A204.1 (cell line): ENCODE results near the gene NDRG4.

Source experiments
- FAIRE-seq: peaks from 2 replicates; lab custom pipeline; 2012; peaks lifted over from hg19 to GRCh38; lab: Jason Lieb, UNC

Gene NDRG4

DNA sequence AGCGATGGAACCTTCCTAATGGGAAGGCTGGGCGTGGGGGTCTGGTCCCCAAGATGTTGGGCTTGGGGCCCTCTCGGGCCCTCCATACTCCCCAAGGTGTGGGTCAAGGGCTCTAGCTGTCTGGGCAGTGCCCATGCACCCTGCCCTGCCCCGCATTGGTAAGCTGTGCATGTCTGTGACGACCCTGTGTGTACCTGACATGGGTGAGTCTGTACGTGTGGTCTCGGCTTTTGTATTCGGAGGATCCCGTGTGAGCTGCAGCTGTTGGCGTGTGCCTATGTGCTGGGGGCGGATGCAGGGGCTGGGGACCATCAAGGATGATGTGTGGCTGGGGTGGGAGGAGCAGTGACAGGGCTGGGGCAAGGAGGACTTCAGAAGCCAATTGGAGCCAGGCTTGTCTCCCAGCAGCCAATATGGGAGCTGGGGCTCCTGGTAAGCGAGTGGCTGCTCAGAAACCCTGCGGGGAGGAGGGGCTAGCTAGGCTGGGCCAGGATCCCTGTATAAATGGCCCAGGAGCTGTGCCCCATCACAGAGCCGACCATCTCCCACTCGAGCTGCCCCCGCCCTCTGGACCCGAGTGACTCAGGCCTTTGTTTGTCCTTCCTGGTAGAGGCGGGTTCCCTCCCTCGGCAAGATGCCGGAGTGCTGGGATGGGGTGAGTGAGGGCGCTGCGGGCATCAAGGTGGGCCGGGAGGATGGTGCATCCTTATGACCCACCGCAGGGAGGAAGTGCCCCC, at the start of gene NDRG4:
TSS of gene NDRG4 (plus strand) at position 529 of the 737 bp plus-strand sequence. CDS start at position 635, 106 bp downstream.
- peak; percentile 95 for FAIRE-seq

- FAIRE-seq, result no peak
Measured at GRCh38 chr16:58450590-58450989, 49.4 kb upstream of the NDRG4 start.

DNA sequence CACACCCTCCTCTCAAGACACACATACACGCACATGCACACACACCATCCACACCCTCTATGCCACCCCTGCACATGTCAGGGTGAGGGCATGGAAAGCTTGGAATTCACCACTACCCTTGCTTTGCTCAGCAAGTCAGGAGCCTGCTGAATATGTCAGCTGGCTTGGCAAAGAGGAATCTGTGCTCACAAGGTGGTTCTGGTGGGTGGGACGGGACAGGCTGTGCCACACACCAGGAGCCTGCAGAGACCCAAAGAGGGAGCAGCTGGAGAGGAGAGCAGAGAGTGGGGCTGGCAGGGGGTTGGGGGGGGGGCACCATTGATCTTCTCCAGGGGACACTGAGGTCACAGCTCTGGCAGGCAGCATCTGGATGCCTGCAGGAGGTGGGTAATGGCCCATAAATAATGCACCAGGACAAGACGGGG, 48.7 kb upstream of the NDRG4 start:
- FAIRE-seq, result no peak

GRCh38 chr16:58451945-58452401, 48.0 kb upstream of the NDRG4 start:
- no peak for FAIRE-seq

DNA sequence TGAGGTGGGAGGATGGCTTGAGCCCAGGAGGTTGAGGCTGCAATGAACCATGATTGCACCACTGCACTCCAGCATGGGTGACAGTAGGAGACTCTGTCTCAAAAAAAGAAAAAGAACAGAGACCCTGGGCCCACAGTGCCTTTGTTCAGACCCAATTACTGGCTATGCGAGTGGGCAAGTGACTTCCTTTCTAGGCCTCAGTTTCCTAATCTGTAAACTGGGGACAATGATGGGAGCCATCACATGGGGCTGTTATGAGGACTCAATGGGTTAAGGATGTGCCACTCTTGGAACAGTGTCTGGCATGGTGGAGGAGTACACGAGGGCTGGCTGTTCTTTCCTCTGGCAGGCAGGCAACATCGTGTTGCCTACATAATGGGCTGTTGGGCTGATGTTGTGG, 47.3 kb upstream of the NDRG4 start:
- no peak for FAIRE-seq

- FAIRE-seq, result no peak
Measured at GRCh38 chr16:58454178-58454577, 45.8 kb upstream of the NDRG4 start.

GRCh38 chr16:58454856-58455255, 45.1 kb upstream of the NDRG4 start:
- no peak for FAIRE-seq

DNA sequence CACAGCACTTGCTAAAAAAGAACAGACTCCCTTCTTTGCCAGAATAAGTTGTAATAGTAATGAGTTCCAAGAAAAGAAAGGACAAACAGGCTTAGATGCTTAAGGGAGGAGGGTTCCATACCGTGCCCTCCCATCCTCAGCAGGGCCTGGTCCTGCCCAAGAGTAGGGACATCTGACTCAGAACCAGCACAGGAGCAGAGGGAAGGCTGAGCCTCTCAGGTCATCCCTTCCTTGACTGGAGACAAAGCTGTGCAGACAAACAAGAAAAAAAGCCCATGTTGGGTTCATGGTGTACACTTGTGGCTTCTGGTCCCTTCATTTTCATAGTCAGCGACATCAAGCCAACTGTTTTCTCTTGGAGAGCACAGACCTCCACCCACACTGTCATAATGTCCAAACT, 44.2 kb upstream of the NDRG4 start:
- no peak for FAIRE-seq

- no peak for FAIRE-seq
Measured at GRCh38 chr16:58456193-58456592, 43.8 kb upstream of the NDRG4 start.

DNA sequence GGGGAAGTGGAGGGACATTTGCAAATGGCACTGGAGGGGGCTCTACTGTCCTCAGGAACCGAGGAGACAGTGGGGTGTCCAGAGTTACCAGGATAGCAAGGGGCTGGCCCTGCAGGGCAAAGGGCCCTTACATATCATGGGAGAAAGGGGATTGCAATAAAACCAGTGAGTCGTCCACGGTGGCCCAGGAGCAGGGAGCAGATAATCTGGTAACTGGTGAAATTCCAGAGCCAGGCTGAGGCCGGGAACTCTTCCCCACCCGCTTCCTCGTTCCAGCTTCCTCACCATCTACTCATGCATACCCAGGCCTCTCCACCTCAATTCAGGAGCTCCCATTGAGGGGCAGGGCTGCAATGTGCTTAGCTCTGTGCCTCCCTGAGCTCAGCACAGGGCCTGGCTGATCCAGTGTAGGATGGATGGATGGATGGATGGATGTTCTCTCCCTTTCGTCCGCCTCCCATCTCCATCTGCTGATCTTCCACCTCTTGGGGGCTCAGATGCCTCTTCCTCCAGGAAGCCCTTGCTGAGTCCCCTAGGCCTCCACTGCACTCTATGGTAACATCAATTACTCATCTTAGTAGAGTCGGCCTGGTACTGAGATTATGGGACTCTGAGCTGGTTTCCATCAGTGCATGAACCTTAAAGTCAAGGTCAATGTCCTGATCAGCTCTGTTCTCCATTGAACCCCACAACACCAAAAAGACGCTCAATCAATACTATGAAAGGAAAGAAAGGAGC, 41.2 kb upstream of the NDRG4 start:
- no peak for FAIRE-seq

DNA sequence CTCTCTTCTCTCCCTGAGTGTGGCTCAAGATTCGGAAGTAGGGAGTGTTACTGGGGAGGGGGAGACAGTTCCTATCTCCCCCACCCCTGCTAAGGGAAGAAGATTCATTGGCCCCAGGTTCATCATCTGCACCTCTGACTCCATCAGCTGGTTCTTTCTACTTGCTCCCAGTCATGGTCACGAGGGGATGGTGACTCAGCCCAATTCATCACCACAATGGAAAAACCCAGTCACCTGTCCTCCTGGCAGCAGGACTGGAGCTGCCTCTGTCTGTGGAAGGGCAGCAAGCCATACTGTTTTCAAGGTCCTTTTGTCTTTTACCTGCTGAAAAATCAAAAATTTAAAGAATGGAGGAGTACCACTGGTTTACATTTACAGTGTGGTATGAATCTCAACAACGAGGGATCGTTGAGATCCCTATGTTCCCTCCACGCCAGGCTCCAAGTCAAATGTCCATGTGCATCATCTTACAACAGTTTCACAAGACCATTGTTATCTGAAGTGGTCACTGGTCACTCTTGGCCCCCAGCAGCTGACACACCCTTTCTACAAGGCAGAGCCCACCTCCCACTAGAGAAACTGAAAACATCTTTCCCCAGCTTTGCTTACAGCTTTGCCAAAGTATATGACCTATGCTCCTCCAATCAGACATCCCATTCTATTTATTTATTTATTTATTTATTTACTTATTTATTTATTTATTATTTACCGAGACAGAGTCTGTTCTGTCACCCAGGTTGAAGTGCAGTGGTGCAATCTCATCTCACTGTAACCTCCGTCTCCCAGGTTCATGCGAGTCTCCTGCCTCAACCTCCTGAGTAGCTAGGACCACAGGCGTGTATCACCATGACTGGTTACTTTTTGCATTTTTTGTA, 40.4 kb upstream of the NDRG4 start:
- no peak for FAIRE-seq

- no peak for FAIRE-seq
Measured at GRCh38 chr16:58460219-58460610, 39.7 kb upstream of the NDRG4 start.

DNA sequence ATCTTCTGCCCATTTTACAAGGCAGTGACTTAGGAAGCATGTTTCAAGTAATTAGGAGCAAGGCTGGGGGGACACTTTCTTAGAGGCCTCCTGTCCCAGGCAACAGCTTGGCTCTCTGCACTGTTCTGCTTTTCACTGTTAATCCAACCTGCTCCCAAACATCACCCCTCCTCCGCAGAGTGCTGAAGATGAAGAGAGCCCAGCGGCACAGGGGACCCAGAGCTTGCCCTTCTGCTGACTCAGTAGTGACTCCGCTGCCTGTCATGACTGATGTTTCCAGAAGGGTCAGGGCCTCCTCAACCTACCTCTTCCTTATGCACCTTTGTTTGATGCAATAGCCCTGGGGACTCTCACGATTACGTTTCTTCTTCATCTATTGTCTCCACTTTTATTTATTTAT, 38.9 kb upstream of the NDRG4 start:
- no peak for FAIRE-seq

GRCh38 chr16:58461640-58462039, 38.3 kb upstream of the NDRG4 start:
- no peak for FAIRE-seq

GRCh38 chr16:58462089-58462488, 37.9 kb upstream of the NDRG4 start:
- no peak for FAIRE-seq

DNA sequence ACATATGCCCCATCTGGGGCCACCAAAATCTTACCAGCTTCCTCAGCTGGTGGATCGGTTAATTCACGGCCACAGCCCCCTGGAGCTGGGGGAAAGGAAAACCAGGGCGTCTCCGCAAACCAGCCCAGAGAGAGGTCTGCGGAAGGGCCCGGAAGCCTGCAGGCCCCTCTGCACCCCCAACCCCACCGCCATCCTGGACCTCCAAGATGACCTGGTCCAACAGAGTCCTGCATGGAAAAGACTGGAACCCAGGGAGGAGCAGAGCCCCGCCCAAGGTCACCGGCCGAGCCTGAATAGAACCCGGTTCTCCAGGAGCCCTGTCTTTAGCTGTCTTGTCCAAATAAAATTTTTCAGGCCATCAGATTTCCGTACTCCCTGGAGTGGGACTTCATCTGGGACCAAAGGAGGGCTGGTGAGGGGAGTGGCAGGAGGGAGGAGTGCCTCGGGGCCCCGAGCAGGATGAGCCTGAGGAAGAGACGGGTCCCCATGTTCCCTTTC, 37.4 kb upstream of the NDRG4 start:
- no peak for FAIRE-seq

DNA sequence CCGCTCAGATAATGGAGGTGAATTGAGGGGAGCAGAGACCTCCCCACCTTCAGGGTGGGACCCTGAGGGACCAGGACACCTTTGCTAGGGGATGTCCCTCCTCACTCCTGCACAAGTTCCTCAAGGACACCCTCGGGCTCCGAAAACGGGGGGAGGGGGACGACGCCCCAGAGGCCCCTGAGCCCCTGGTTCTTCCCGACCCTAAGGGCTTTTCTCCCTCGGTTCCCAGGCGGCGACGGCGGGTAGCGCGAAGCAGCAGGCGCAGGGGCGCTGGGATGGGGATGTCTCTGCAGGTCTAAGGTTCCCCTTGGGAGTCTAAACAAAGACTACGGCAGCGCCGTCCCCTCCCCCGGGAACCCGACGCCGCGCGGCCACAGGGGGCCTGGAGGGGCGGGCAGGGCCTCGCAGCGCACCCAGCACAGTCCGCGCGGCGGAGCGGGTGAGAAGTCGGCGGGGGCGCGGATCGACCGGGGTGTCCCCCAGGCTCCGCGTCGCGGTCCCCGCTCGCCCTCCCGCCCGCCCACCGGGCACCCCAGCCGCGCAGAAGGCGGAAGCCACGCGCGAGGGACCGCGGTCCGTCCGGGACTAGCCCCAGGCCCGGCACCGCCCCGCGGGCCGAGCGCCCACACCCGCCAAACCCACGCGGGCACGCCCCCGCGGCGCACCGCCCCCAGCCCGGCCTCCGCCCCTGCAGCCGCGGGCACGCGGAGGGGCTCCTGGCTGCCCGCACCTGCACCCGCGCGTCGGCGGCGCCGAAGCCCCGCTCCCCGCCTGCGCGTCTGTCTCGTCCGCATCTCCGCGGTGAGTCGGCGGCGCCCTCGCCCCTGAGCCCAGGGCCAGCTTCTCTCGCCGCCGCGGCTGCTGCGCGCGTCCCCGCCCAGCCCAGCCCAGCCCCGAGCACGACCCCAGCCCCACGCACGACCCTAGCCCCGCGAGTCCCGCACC, 36.7 kb upstream of the NDRG4 start:
- no peak for FAIRE-seq

DNA sequence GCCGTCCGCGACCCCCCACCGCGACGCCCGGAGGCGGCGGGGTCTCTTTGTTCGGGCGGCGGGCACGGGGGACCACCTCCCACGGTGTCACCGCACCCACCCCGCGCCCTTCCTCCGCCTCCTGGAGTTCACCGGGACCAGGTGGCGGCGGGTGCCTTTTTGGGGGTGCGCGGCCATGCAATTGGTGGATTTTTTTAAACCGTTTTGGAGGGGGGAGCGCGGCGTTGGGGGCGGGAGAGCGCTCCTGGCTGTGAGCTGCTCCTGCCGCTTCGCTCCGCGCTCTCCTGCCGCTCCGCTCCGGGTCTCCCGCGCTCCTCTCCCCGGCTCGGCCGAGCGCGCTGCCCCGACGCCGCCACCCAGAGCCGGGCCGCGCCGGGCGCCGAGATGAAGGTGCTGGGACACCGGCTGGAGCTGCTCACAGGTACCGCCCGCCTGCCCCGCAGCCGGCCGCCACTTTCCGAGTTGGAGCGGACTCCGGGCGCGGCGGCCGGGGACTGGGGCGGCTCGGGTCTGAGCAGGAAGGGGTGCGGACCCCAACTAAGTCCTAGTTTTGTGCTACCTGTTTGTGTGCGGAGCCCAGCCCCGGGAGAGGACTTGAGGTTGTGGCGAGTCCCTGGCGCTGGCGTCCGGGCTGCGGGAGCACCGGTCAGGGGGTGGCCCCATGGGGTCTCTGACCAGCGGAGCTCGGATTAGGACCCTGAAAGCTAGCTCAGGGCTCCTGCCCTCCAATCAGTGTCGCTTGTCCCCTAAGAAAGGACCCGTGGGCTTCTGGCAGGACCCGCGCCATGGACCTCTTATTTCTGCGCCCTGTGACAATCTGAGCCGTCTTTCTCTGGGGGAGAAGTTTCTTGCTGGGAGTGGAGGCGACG, 35.7 kb upstream of the NDRG4 start:
- FAIRE-seq, result no peak

DNA sequence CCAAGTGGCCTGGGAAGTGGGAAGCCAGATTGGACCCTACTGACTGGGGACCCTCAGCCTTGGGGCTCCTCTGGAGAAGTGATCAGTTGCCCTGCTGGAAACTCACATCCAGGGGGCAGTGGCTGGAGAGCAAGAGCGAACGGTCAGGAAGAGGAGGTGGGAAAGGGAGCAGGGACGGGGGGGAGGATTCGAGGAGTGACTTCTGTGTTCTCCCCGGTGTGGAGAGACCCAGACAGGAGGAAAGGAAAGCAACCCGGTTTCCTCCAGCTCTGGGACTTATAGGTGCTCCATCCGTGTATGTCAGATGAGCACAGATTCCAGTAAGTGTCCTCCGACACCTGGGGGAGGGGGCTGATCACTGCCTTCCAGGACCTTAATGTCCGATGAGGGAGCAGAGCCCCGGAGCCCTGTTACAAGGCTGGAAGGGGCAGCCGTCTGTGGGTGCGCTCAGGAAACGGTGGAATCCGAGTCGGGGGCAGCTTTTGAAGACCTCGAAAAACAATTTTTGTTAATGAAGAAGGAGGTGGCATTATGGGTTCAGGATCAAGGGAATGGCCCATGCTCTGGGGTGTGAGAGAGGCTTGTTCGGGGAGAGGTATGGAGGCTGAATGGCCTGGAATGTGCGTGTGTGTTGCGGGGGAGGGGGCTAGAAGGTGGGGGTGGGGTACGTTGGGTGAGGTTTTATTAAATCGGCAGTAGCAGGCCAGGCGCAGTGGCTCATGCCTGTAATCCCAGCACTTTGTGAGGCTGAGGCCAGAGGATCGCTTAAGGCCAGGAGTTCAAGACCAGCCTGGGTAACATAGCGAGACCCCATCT, 34.8 kb upstream of the NDRG4 start:
- no peak for FAIRE-seq

- no peak for FAIRE-seq
Measured at GRCh38 chr16:58465817-58466216, 34.1 kb upstream of the NDRG4 start.
